ENCODE data around the gene GSX2.

Gene GSX2

DNA sequence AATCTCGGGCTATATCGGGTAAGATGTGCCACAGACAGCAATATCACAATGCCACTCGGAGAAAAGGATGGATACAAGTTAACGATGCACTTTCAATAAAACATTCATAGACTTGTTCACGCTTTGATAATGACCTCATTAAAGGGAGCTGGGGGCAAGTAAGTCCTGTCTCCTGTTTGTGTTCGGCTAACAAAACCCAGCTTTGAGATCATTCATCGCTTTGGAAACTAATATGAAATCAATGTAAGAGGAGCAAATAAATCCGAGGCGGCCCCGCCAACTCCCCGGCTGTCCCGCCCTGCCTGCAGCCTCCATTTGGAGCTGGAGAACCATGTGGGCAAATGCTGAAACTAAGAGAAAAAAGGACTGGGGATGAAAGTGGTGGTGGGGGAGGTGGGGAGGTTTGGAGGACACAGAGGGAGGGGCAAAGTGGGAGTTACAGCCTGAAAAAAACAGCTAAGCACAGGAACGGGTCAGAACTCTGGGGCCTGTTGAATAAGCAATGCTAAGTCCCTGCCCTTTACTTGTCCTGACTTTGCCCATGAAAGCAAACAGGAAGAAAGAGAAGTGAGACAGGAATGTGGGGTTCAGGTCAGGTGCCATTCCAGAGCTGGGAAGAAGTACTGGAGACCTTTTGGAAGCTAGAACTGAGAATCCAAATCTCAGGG lies 3.5 kb upstream of the GSX2 start:
- H3K36me3 ChIP-seq (ENCODE audit: low read length), result no peaks in the 10 kb centered on the region
- H3K4me3 ChIP-seq (ENCODE audit: insufficient read depth, low read length, poor library complexity, severe bottlenecking), result no peak overlapping the region
- H3K9me3 ChIP-seq (ENCODE audit: insufficient read depth, low read length), result no peaks in the 10 kb centered on the region
- no peaks in the 10 kb centered on the region for H4K20me1 ChIP-seq (ENCODE audit: low read depth, low read length)
- no peaks in the 10 kb centered on the region for H3K9me2 ChIP-seq (replicated peaks; ENCODE audit: insufficient read depth, low read length)
- no peak overlapping the region for H3K27ac ChIP-seq (ENCODE audit: low read depth, low read length)
- H2AFZ ChIP-seq (ENCODE audit: low read depth, low read length, severe bottlenecking), result no peak overlapping the region
- H3F3A ChIP-seq (ENCODE audit: insufficient read depth), result no peaks in the 10 kb centered on the region
- no peaks in the 10 kb centered on the region for H3K27me3 ChIP-seq (ENCODE audit: low read length)
- no peak overlapping the region for H3K4me2 ChIP-seq (ENCODE audit: low read depth, low read length, poor library complexity, severe bottlenecking)
- H3K79me2 ChIP-seq (ENCODE audit: insufficient read depth, low read length), result no peaks in the 10 kb centered on the region
- no peak overlapping the region for H3K9ac ChIP-seq (ENCODE audit: low read length)
- TF ChIP-seq EZH2phosphoT487 (conservative IDR thresholded peaks at IDR 0.05; ENCODE audit: low read length), result no peak
- TF ChIP-seq, protein P1, sequence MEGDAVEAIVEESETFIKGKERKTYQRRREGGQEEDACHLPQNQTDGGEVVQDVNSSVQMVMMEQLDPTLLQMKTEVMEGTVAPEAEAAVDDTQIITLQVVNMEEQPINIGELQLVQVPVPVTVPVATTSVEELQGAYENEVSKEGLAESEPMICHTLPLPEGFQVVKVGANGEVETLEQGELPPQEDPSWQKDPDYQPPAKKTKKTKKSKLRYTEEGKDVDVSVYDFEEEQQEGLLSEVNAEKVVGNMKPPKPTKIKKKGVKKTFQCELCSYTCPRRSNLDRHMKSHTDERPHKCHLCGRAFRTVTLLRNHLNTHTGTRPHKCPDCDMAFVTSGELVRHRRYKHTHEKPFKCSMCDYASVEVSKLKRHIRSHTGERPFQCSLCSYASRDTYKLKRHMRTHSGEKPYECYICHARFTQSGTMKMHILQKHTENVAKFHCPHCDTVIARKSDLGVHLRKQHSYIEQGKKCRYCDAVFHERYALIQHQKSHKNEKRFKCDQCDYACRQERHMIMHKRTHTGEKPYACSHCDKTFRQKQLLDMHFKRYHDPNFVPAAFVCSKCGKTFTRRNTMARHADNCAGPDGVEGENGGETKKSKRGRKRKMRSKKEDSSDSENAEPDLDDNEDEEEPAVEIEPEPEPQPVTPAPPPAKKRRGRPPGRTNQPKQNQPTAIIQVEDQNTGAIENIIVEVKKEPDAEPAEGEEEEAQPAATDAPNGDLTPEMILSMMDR (IDR thresholded peaks at IDR 0.05; ENCODE audit: insufficient read depth, low read length, poor library complexity, severe bottlenecking), result no peak

DNA sequence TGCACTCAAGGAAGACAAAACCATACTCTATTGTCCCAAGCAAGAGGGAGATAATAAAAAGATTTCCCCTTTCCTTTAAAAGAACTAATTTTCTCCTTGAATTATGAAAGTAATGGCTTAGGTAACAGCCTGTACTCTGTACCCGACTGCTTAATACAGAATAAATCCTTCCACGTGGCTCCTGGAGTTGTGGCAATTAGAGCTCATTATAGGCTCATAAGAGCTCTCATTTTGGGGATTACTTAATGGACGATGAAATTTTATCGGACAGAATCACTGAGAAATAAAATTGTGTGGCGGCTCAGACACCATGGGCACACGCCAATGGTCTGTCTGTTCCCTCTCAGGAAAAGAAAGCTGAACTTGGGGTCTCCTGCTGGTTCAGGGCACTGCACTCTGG lies 2.8 kb upstream of the GSX2 start:
- no peaks in the 10 kb centered on the region for H4K20me1 ChIP-seq (ENCODE audit: low read depth, low read length)
- H3K27me3 ChIP-seq (ENCODE audit: low read length), result no peaks in the 10 kb centered on the region
- H3K27ac ChIP-seq (ENCODE audit: low read depth, low read length), result no peak overlapping the region
- no peaks in the 10 kb centered on the region for H3K9me3 ChIP-seq (ENCODE audit: insufficient read depth, low read length)
- no peak overlapping the region for H3K9ac ChIP-seq (ENCODE audit: low read length)
- TF ChIP-seq, protein P1 (IDR thresholded peaks at IDR 0.05; ENCODE audit: insufficient read depth, low read length, poor library complexity, severe bottlenecking), result no peak
- TF ChIP-seq EZH2phosphoT487 (conservative IDR thresholded peaks at IDR 0.05; ENCODE audit: low read length), result no peak
- no peak overlapping the region for H3K4me3 ChIP-seq (ENCODE audit: insufficient read depth, low read length, poor library complexity, severe bottlenecking)
- H3K4me2 ChIP-seq (ENCODE audit: low read depth, low read length, poor library complexity, severe bottlenecking), result no peak overlapping the region
- H3F3A ChIP-seq (ENCODE audit: insufficient read depth), result no peaks in the 10 kb centered on the region
- no peaks in the 10 kb centered on the region for H3K79me2 ChIP-seq (ENCODE audit: insufficient read depth, low read length)
- no peaks in the 10 kb centered on the region for H3K9me2 ChIP-seq (replicated peaks; ENCODE audit: insufficient read depth, low read length)
- no peak overlapping the region for H2AFZ ChIP-seq (ENCODE audit: low read depth, low read length, severe bottlenecking)
- no peaks in the 10 kb centered on the region for H3K36me3 ChIP-seq (ENCODE audit: low read length)

- Histone ChIP-seq H3K4me3 (ENCODE audit: insufficient read depth, low read length, poor library complexity, severe bottlenecking) (no peak overlapping the region), H3K27me3 (ENCODE audit: low read length) (no peaks in the 10 kb centered on the region), H3K4me2 (ENCODE audit: low read depth, low read length, poor library complexity, severe bottlenecking) (no peak overlapping the region), H2AFZ (ENCODE audit: low read depth, low read length, severe bottlenecking) (no peak overlapping the region), H3K79me2 (ENCODE audit: insufficient read depth, low read length) (no peaks in the 10 kb centered on the region), H3F3A (ENCODE audit: insufficient read depth) (no peaks in the 10 kb centered on the region), H3K9me3 (ENCODE audit: insufficient read depth, low read length) (no peaks in the 10 kb centered on the region), H4K20me1 (ENCODE audit: low read depth, low read length) (no peaks in the 10 kb centered on the region), H3K9ac (ENCODE audit: low read length) (no peak overlapping the region), H3K27ac (ENCODE audit: low read depth, low read length) (no peak overlapping the region), H3K9me2 (replicated peaks; ENCODE audit: insufficient read depth, low read length) (no peaks in the 10 kb centered on the region), H3K36me3 (ENCODE audit: low read length) (no peaks in the 10 kb centered on the region)
- TF ChIP-seq, protein P1 (IDR thresholded peaks at IDR 0.05; ENCODE audit: insufficient read depth, low read length, poor library complexity, severe bottlenecking), result no peak
- no peak for TF ChIP-seq EZH2phosphoT487 (conservative IDR thresholded peaks at IDR 0.05; ENCODE audit: low read length)
Observed at GRCh38 chr4:54098375-54098774, 1.6 kb upstream of the GSX2 start.

Measured in SU-DHL-6 (cell line).